Parathyroid adenoma (tissue), 2 donors: ENCODE data around the gene CCDC28A.

Experiments
- H2AFZ ChIP-seq: fragments of 300-600 bp; sonication (generic); one replicate; pipeline ENCODE4 v1.7.0; 2017; ENCODE audit warnings: antibody characterized with exemption, mild to moderate bottlenecking
- H3K27ac ChIP-seq: fragments of 300-600 bp; sonication (generic); one replicate; pipeline ENCODE4 v1.7.0; 2017
- H3K27me3 ChIP-seq: fragments of 300-600 bp; sonication (generic); one replicate; pipeline ENCODE4 v1.7.0; 2017; ENCODE audit warnings: low read length; ENCODE audit not compliant: control insufficient read depth, insufficient read depth
- H3K36me3 ChIP-seq: fragments of 300-600 bp; sonication (generic); one replicate; pipeline ENCODE4 v1.7.0; 2017; ENCODE audit warnings: low read length; ENCODE audit not compliant: control insufficient read depth, insufficient read depth
- H3K4me1 ChIP-seq: fragments of 300-600 bp; sonication (generic); one replicate; pipeline ENCODE4 v1.7.0; 2017; ENCODE audit warnings: control low read depth
- H3K4me2 ChIP-seq: fragments of 300-600 bp; sonication (generic); one replicate; pipeline ENCODE4 v1.7.0; 2017; ENCODE audit warnings: low read length
- H3K4me3 ChIP-seq: fragments of 300-600 bp; sonication (generic); one replicate; pipeline ENCODE4 v1.7.0; 2017; ENCODE audit warnings: low read depth, low read length
- H3K79me2 ChIP-seq: fragments of 300-600 bp; sonication (generic); one replicate; pipeline ENCODE4 v1.7.0; 2017; ENCODE audit warnings: control low read depth
- H3K9ac ChIP-seq: fragments of 300-600 bp; sonication (generic); one replicate; pipeline ENCODE4 v1.7.0; 2017; ENCODE audit warnings: mild to moderate bottlenecking
- H3K9me3 ChIP-seq: fragments of 300-600 bp; sonication (generic); one replicate; pipeline ENCODE4 v1.7.0; 2017; ENCODE audit warnings: low read length; ENCODE audit not compliant: control insufficient read depth
- TF ChIP-seq, protein P1 (sequence below): fragments of 300-600 bp; sonication (generic); IDR thresholded peaks from one replicate; pipeline ENCODE4 v1.7.0; 2017; ENCODE audit warnings: antibody characterized with exemption, mild to moderate bottlenecking
- donor health status: primary hyperparathyroidism.

The CCDC28A gene

DNA sequence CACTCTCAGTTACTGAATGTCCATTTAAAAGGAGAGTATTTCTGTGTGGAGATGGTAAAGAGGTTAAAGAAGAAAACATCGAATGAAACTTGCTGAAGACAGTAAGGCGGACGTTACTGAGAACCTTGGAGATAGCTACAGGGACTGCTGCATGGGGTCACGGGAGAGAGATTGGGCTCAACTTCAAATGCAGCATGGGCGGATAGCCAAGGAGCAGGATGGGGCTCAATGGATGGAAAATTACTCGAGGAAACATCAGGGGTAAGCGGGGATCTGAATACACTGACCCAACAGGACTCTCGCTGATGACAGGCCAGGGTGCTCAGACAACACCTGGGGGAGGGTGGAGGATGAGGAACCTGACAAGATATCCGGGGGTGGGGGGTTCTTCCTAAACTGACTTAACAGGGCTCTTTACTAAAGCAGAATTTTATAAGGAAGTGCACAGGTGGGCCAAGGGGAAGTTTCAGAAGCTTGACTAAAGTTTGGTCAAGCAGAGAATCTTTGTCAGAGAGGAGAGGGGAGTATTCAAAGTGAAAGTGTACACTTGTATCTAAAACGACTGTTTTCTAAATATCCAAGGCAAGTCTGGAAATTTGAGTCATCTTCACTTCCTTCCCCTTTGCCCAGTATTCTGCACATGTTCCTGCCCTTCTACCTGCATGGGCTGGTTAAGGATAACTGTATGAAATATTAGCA, 45.1 kb downstream of the CCDC28A start:
- Histone ChIP-seq H2AFZ (peak overlapping the region; percentile 71), H3K4me3 (no peak overlapping the region), H3K79me2 (no peaks in the 10 kb centered on the region), H3K4me2 (peak overlapping the region; percentile 9), H3K36me3 (no peaks in the 10 kb centered on the region), H3K27ac (peak overlapping the region; percentile 34), H3K27me3 (no peaks in the 10 kb centered on the region), H3K9ac (no peak overlapping the region), H3K4me1 (peaks cover 16% of the 10 kb centered on the region), H3K9me3 (no peaks in the 10 kb centered on the region)
- TF ChIP-seq, protein P1, sequence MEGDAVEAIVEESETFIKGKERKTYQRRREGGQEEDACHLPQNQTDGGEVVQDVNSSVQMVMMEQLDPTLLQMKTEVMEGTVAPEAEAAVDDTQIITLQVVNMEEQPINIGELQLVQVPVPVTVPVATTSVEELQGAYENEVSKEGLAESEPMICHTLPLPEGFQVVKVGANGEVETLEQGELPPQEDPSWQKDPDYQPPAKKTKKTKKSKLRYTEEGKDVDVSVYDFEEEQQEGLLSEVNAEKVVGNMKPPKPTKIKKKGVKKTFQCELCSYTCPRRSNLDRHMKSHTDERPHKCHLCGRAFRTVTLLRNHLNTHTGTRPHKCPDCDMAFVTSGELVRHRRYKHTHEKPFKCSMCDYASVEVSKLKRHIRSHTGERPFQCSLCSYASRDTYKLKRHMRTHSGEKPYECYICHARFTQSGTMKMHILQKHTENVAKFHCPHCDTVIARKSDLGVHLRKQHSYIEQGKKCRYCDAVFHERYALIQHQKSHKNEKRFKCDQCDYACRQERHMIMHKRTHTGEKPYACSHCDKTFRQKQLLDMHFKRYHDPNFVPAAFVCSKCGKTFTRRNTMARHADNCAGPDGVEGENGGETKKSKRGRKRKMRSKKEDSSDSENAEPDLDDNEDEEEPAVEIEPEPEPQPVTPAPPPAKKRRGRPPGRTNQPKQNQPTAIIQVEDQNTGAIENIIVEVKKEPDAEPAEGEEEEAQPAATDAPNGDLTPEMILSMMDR, result no peak

DNA sequence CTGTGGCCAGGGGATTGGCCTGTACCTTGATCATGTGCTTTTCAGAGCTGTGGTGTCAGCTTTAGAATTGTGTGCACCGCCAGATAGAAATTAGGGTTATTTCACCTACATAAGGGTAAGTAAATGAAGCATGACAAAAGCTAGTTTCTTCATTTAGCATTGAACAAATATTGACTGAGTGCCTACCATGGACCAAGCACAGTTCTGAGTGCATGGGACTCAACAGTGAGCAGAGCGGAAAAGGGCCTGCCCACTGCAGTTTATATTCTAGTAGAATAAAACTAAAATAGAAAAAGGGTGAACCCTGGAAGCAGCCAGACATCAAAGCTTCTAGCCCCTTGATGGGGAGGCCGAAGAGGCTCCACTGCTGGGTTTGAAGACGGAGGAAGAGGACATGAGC, 48.0 kb downstream of the CCDC28A start:
- Histone ChIP-seq H3K4me2 (no peak overlapping the region), H3K36me3 (no peaks in the 10 kb centered on the region), H3K9me3 (no peaks in the 10 kb centered on the region), H3K4me3 (no peak overlapping the region), H2AFZ (no peak overlapping the region), H3K27me3 (no peaks in the 10 kb centered on the region), H3K27ac (no peak overlapping the region), H3K79me2 (no peaks in the 10 kb centered on the region), H3K9ac (no peak overlapping the region), H3K4me1 (peaks cover 16% of the 10 kb centered on the region)
- TF ChIP-seq, protein P1, result no peak

DNA sequence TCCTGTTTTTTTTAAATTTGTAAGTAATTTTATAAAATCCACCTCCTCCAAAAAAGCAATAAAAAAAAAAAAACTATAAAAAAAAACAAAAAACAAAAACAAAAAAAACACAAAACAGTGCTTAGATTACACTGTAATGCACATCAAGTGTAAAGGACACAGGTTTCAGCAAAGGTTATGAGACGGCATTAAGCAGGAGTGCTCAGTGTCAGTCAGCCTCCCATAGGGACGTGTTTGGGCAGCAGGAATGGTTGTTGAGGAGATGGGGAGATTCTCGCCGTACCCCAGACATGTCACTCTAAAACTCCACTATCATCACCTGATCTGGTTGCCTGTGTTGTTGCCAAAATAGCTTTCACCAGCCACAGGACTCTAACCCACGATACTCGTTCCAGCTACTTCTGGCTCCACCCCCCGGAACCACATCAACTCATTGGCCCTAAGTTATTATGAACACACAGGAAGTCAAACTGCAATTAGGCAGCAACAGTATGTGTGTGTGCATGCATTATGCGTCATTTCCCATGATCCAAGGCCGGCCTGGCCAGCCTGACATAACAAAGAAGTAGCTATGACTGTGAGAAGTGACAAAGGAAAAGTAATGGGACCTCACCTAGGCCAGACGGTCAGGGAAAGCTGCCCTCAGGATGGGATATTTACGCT, 51.0 kb downstream of the CCDC28A start:
- Histone ChIP-seq H3K4me3 (no peak overlapping the region), H3K4me1 (no peaks in the 10 kb centered on the region), H3K27ac (no peak overlapping the region), H3K4me2 (no peak overlapping the region), H3K27me3 (no peaks in the 10 kb centered on the region), H3K36me3 (no peaks in the 10 kb centered on the region), H3K9me3 (no peaks in the 10 kb centered on the region), H3K9ac (no peak overlapping the region), H2AFZ (no peak overlapping the region), H3K79me2 (no peaks in the 10 kb centered on the region)
- TF ChIP-seq, protein P1, result no peak

DNA sequence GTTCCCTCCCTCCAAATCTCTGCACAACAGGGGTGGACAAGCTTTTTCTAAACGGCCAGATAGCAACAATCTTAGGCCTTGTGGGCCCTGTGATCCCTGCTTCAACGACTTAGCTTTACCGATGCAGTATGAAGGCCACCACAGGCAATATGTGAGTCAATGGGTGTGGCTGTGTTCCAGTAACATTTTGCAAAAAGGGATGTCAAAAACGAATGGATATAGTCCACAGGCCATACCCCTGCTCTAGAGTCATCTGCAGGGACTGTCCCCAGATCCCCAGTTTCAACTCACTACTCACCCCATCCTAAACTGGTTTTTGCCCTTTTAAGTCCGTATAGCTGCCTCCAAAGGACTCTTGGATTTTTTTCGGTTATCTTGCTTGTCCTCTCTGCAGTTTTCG, 56.7 kb downstream of the CCDC28A start:
- H3K36me3 ChIP-seq, result no peaks in the 10 kb centered on the region
- no peaks in the 10 kb centered on the region for H3K79me2 ChIP-seq
- TF ChIP-seq, protein P1, result no peak
- H3K27ac ChIP-seq, result no peak overlapping the region
- no peak overlapping the region for H3K4me3 ChIP-seq
- H3K27me3 ChIP-seq, result no peaks in the 10 kb centered on the region
- no peaks in the 10 kb centered on the region for H3K4me1 ChIP-seq
- no peak overlapping the region for H3K9ac ChIP-seq
- H3K9me3 ChIP-seq, result no peaks in the 10 kb centered on the region
- H2AFZ ChIP-seq, result no peak overlapping the region
- no peak overlapping the region for H3K4me2 ChIP-seq
